ENCODE data around the gene BCCIP. TPM values are rescaled to one million over a fixed set of nuclear protein-coding genes. Genes with fewer than 3 reads are reported as not detected.

Gene BCCIP
- total RNA-seq, 1 experiment from 2014 or later: 102 TPM

DNA sequence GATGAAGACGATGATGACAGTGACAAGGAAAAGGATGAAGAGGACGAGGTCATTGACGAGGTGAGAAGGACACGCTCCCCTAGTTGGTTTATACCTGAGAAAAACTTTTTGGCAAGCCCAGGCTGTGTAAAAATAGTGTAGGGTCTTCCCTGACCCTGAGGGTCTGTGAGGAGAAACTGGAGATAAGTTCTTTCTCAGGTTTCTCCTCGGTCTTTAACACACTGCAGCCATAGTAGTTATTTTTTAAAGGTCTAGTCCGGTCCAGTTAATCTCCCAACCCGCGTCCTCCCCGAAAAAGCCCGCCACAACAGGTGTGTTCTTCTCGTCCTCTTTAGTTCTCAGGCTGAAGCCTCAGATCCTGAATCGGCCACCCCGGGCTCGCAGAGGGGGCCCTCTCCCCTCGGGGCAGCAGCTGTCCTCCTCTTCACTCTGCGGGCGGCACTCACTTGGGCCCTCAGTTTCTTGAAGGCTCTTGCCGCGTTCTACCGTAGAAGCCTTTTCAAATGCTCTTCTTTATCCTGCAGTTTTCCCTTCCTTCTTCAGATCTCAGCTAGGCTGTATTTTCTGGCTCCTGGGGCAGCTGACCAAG, 411 bp downstream of the BCCIP start (continued):
- TF ChIP-seq IRF1 (CRISPR knock-in tag; IDR thresholded peaks at IDR 0.05) (no peak), ZNF219 (CRISPR knock-in tag; IDR thresholded peaks at IDR 0.05; ENCODE audit: borderline replicate concordance) (no peak), GABPB1 (CRISPR knock-in tag; IDR thresholded peaks at IDR 0.05) (no peak), PRRX2 (CRISPR knock-in tag; IDR thresholded peaks at IDR 0.05) (no peak), ESRRA (CRISPR knock-in tag; IDR thresholded peaks at IDR 0.05; ENCODE audit: borderline replicate concordance) (no peak)
- TF ChIP-seq, protein P1, sequence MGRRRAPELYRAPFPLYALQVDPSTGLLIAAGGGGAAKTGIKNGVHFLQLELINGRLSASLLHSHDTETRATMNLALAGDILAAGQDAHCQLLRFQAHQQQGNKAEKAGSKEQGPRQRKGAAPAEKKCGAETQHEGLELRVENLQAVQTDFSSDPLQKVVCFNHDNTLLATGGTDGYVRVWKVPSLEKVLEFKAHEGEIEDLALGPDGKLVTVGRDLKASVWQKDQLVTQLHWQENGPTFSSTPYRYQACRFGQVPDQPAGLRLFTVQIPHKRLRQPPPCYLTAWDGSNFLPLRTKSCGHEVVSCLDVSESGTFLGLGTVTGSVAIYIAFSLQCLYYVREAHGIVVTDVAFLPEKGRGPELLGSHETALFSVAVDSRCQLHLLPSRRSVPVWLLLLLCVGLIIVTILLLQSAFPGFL (CRISPR knock-in tag; IDR thresholded peaks at IDR 0.05; ENCODE audit: borderline replicate concordance): no peak

DNA sequence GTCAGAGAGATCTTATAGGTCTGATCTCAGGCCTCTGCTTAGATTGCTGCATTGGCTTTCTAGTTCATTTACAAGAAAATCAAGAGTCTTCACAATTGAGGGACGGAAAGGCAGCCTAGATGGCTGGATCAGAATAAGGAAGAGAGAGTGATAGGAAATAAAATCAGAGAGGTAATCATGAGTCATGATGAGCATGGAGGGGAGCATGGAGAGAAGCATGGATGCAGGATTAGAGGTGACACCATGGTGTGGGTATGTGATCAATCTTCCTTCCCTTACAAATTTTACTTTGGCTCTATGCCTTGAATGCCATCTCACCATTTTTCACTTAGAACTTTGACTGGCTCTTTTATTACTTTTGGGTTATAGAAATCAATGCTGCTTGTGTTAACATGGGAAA, 1.4 kb downstream of the BCCIP start:
- ATAC-seq (no peak), DNase-seq (ENCODE audit: low spot score) (no peak)
- H3K4me3 Mint-ChIP-seq: no peak overlapping the region
- ChIA-PET POLR2A (no interaction called here), CTCF (no interaction called here)
- no peaks in the 10 kb centered on the region for H3K9me3 Mint-ChIP-seq
- H3K4me1 Mint-ChIP-seq: peaks cover 4% of the 10 kb centered on the region
- H3K27ac Mint-ChIP-seq: no peak overlapping the region
- no peaks in the 10 kb centered on the region for H3K27me3 Mint-ChIP-seq (ENCODE audit: low read depth)
- H3K36me3 Mint-ChIP-seq: peaks cover 41% of the 10 kb centered on the region
- TF ChIP-seq NFYB (CRISPR knock-in tag; conservative IDR thresholded peaks at IDR 0.05; ENCODE audit: low read depth) (no peak), FOXP4 (CRISPR knock-in tag; IDR thresholded peaks at IDR 0.05) (no peak), GABPB1 (CRISPR knock-in tag; IDR thresholded peaks at IDR 0.05) (no peak)

- Mint-ChIP-seq H3K36me3 (peaks cover 62% of the 10 kb centered on the region), H3K4me1 (no peaks in the 10 kb centered on the region; the same call in 1 of the 2 replicates), H3K27ac (no peak overlapping the region), H3K4me3 (no peak overlapping the region), H3K27me3 (ENCODE audit: low read depth) (no peaks in the 10 kb centered on the region), H3K9me3 (no peaks in the 10 kb centered on the region)
- ATAC-seq (no peak), DNase-seq (ENCODE audit: low spot score) (no peak)
- POLR2A ChIA-PET: no interaction called here
- TF ChIP-seq CREM (CRISPR knock-in tag; IDR thresholded peaks at IDR 0.05) (no peak), EMX1 (CRISPR knock-in tag; IDR thresholded peaks at IDR 0.05) (no peak), RELA (CRISPR knock-in tag; IDR thresholded peaks at IDR 0.05; ENCODE audit: borderline replicate concordance) (no peak), ZMAT4 (CRISPR knock-in tag; IDR thresholded peaks at IDR 0.05) (no peak), HMGA2 (CRISPR knock-in tag; IDR thresholded peaks at IDR 0.05) (no peak), SP1 (CRISPR knock-in tag; conservative IDR thresholded peaks at IDR 0.05) (no peak), ZNF671 (CRISPR knock-in tag; IDR thresholded peaks at IDR 0.05) (no peak), E2F4 (CRISPR knock-in tag; IDR thresholded peaks at IDR 0.05; ENCODE audit: borderline replicate concordance, low read depth) (no peak), ZNF317 (CRISPR knock-in tag; IDR thresholded peaks at IDR 0.05; ENCODE audit: borderline replicate concordance, low read depth) (no peak), ZNF219 (CRISPR knock-in tag; IDR thresholded peaks at IDR 0.05; ENCODE audit: borderline replicate concordance) (no peak), MXD4 (CRISPR knock-in tag; IDR thresholded peaks at IDR 0.05; ENCODE audit: borderline replicate concordance) (no peak), NFYB (CRISPR knock-in tag; conservative IDR thresholded peaks at IDR 0.05; ENCODE audit: low read depth) (no peak), TCF7 (CRISPR knock-in tag; IDR thresholded peaks at IDR 0.05; ENCODE audit: low read depth) (no peak)
- TF ChIP-seq, protein P2, sequence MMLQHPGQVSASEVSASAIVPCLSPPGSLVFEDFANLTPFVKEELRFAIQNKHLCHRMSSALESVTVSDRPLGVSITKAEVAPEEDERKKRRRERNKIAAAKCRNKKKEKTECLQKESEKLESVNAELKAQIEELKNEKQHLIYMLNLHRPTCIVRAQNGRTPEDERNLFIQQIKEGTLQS (CRISPR knock-in tag; conservative IDR thresholded peaks at IDR 0.05): no peak
- CTCF ChIA-PET: no interaction called here
Measured at GRCh38 chr10:125827133-125827532, 3.8 kb downstream of the BCCIP start.

All from WTC11 (cell line).